ENCODE results near the gene SALL2.
"Not testable (repeated sequence)": the region's sequence is repeated elsewhere in the genome, so short reads cannot be mapped to it uniquely, and the experiment has no call there.

Gene SALL2

GRCh38 chr14:21525962-21526671 lies at the start of gene SALL2:
TSS of gene SALL2 (minus strand) at chr14:21526346. CDS start at chr14:21526127, 219 bp downstream.
- peak in 1 of 2 donors; percentile 1 for DNase-seq

GRCh38 chr14:21575661-21576060 lies 49.5 kb upstream of the SALL2 start:
- DNase-seq = no peak

- no peak for DNase-seq
These were observed 46.5 kb upstream of the SALL2 start for GRCh38 chr14:21572604-21573003.

- no peak for DNase-seq
These were observed 32.6 kb upstream of the SALL2 start for GRCh38 chr14:21558703-21559170.

GRCh38 chr14:21557084-21557901 lies 31.1 kb upstream of the SALL2 start:
- DNase-seq = peak; percentile 13 to 72

- DNase-seq = no peak
These were observed 30.4 kb upstream of the SALL2 start for GRCh38 chr14:21556378-21557083.

- no peak for DNase-seq
These were observed 27.1 kb upstream of the SALL2 start for GRCh38 chr14:21553266-21553665.

- not testable (repeated sequence) for DNase-seq
These were observed 18.4 kb upstream of the SALL2 start for GRCh38 chr14:21544588-21544987.

GRCh38 chr14:21543963-21544362 lies 17.8 kb upstream of the SALL2 start:
- DNase-seq = no peak

GRCh38 chr14:21543521-21543960 lies 17.4 kb upstream of the SALL2 start:
- DNase-seq = no peak

GRCh38 chr14:21541413-21542074 lies 15.4 kb upstream of the SALL2 start:
- DNase-seq = no peak

- DNase-seq = no peak
These were observed 13.2 kb upstream of the SALL2 start for GRCh38 chr14:21539189-21539940.

- DNase-seq = no peak
These were observed 10.9 kb upstream of the SALL2 start for GRCh38 chr14:21537090-21537424.

GRCh38 chr14:21536418-21537089 lies 10.4 kb upstream of the SALL2 start:
- no peak for DNase-seq

- DNase-seq = no peak
These were observed 9.6 kb upstream of the SALL2 start for GRCh38 chr14:21535545-21536417.

GRCh38 chr14:21534576-21534975 lies 8.4 kb upstream of the SALL2 start:
- DNase-seq = no peak

GRCh38 chr14:21533294-21533693 lies 7.1 kb upstream of the SALL2 start:
- no peak for DNase-seq

GRCh38 chr14:21529515-21529914 lies 3.4 kb upstream of the SALL2 start:
- DNase-seq = no peak

GRCh38 chr14:21528381-21529348 lies 2.5 kb upstream of the SALL2 start:
- DNase-seq = no peak

Measured in bone marrow (tissue), 2 donors.